GM18505 (cell line): ENCODE results near the gene BTBD16.

Source experiments
- ATAC-seq: cut with Tn5 transposase; IDR thresholded peaks from one replicate; pipeline ENCODE4 v1.9.1; 2021; ENCODE audit not compliant: unreplicated experiment
- POLR2A ChIP-seq: IDR thresholded peaks from 4 replicates; pipeline ENCODE4 v1.6.1; 2011; ENCODE audit warnings: borderline replicate concordance; ENCODE audit not compliant: insufficient read depth, insufficient read length; ENCODE audit errors: extremely low read depth

BTBD16 gene

GRCh38 chr10:122290833-122291532, 19.9 kb downstream of the BTBD16 start:
- no peak for ATAC-seq
- TF ChIP-seq POLR2A = no peak

- TF ChIP-seq POLR2A = no peak
Measured at GRCh38 chr10:122291739-122292138, 20.6 kb downstream of the BTBD16 start.

GRCh38 chr10:122292376-122292775, 21.3 kb downstream of the BTBD16 start:
- ATAC-seq = no peak
- TF ChIP-seq POLR2A = no peak

More at GRCh38 chr10:122291739-122292138, 20.6 kb downstream of the BTBD16 start:
- no peak for ATAC-seq

DNA sequence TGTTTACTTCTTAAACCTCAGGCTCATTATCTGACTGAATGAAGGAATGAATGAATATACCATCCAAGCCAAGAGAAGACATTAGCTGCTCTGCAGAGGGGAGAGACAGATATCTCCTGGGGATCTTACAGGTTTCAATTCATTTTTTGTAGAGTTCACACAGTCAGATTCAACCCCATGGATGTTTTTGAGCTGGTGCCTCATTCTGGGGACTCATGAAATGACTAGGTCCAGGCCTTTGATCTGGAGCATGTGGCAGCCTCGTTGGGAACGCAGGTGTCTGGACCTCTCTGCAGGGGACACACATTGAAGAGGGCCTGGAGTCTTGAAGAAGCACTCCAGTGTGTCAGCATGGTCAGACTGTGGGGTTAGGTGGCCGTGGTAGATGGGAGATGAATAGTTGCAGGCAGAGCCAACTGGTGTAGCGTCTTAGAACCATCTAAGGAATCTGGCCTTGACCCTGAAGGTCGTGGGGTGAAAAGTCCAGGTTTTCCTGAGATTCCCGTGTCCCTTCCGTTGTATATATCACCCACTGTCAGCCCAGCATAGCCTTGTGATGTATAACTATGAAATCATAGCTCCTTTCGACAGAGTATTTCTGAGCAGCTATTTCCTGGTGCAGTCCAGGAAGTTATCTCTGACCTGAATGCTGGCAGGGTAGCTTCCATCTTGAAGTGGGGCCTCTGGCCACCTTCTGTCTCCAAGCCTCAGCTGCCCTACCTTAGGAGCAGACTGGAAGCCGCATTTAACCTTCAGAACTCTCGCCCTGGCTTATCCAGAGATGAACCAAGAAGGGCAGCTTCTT, 22.3 kb downstream of the BTBD16 start:
- TF ChIP-seq POLR2A = no peak
- no peak for ATAC-seq

DNA sequence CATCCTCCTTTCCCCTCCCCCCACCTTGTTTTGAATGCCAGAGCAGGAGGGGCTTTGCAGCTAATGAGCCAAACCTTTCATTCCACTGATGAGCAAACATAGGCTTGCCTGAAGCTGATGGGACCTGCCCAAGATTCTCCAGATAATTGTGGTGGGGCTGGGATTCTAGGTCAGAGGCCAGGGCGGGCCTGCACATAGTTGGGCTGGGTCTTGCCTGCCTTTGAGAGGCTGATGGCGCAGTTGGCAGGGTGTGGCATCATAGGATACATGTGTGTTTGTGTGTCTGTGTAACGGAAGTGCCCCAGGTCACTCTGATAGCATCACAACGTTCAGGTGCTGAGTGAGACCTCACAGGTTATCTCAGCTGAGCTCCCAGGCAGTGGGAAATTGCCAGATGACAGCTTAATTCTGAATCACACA, 22.9 kb downstream of the BTBD16 start:
- ATAC-seq = no peak

DNA sequence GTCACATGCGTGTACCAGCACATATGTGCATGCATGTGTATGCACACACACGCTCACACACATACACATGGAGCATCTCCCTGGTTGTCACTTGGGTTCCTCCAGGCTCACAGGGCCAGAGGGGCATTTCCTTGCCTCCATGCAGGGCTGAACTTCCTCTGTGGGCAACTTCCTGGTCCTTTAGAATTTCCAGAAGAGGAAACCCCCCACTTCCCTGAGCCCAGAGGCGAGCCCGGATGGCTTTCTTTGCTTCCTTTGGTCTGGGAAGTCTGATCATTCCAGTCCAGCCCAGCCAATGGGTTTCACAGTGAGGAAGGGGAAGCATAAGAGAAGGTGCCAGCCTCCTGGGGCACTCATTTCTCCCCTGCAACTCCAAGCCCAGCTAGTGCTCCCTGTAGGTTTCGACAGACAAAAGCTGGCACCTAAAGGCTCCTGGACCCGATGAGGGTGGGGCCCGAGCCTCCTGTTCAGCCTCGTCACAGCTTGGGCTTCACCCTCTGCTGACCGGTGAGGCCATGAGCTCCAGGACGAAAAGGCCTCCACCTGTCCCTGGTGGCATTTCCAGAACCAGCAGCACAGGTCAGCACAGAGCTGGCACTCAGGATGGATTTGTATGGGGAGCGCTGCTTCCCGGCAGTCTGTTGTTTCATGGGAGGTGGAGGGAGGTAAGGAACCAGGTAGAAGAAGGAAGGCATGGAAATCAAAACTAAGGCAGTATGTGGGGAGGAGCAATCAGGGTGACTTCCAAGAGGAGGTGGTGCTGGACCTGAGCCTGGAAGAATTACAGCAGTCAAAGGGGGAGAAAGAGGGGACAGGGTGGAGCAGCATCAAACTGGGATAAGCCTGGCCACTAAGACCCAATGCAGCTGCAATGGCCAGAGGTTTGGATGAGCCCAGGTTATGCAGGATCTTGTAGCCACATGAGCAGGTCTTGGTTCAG, 23.7 kb downstream of the BTBD16 start:
- ATAC-seq = no peak
- no peak for TF ChIP-seq POLR2A

More for the DNA sequence above, 22.9 kb downstream of the BTBD16 start:
- TF ChIP-seq POLR2A = no peak

GRCh38 chr10:122295451-122295809, 24.3 kb downstream of the BTBD16 start:
- no peak for ATAC-seq
- TF ChIP-seq POLR2A = no peak

GRCh38 chr10:122296363-122297120, 25.4 kb downstream of the BTBD16 start:
- TF ChIP-seq POLR2A = no peak
- ATAC-seq = peak; percentile 72

DNA sequence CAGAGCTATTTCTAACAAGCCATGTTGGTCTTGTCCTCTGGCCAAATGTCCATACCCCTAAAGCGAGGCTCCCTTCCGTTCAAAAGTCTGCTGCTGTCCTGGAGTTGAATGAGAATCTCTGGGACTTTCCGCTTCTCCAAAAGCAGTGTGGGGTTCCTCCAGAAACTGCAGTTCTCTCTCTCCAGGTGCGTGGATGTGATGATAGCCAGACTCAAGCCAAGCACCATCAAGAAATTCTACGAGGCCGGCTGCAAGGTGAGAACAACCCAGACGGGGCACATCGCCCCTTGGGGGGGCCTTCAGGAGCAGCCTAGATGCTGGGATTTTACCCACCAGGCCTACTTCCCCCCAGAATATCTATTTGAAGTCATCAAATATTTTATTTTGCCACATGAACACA, 26.5 kb downstream of the BTBD16 start:
- TF ChIP-seq POLR2A = no peak
- no peak for ATAC-seq

DNA sequence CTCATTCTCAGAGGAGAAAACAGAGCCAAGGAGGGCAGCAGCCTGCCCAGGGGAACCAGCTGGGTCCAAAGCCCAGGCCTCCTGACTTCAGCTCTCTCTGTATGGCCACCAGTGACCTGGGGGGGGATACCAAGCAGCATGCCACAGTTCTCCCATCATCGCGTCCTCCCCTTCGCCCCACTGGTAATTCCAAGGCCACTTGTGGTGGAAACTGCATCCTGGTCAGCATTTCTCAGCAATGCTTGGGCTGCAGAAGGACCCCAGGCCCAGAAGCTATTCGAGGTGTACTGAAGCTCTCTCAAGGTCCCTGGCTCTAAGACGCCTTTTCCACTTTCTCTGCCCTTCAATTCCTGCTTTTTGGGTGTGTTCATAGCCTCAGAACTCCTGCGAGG, 27.1 kb downstream of the BTBD16 start:
- ATAC-seq = no peak
- TF ChIP-seq POLR2A = no peak

DNA sequence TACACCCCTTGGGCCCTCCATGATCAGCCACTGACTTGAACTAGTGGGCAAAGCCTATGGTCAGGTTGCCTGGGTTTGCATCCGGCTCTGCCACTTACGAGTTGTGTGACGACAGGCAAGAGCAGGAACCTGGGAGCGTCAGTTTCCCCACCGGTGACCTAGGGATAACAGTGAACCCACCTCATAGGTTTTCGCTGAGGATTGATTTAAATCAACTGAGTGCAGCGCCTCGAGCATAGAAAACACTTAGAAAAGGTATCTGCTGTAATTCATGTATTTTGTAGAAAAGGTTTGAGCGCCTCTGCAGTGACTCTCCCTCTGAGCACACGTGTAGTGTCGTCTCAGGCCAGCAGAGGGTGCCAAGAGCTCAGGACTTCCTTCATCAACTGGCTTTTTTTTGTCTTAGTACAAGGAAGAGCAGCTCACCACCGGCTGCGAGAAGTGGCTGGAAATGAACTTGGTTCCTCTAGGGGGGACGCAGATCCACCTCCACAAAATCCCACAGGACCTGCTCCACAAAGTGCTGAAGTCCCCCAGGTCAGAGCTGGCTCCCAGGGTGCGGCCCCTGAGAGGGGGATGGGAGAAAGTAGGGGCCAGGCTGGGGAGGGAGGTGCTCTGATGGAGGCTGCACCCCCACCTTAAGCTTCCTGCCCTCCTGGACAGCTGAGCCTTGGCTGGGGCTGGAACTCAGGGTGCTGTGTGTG, 27.7 kb downstream of the BTBD16 start:
- TF ChIP-seq POLR2A = no peak
- ATAC-seq = no peak

DNA sequence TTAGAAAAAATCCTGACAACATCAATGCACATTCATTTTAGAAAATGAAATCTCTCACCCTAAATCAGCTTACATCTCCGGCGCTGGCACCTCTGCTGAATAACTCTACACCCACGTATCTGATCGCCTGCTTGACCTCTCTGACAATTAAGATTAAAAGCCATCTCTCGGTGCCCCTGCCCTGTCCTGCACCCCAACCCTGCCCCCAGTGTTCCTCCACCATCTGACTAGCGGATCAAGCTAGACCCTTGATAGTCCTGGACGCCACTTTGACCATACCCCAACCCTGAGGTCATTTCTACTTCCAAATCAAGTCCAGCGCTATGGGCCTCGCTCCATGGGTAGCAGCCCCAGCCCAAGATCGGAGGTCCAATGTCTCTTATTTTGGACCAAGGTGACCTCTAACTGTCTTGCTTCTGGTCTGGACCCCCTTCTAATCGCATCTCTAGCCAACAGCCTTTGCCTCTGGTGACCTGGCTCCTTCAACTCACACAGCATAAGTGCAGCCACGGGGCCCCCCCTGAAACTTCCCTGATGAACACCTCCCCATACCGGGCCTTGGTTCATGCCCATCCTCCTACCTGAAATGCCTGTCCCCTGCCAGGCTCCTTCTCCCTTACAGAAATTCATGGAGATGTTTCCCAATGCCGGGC, 28.5 kb downstream of the BTBD16 start:
- ATAC-seq = no peak
- TF ChIP-seq POLR2A = no peak

GRCh38 chr10:122301055-122301810, 30.1 kb downstream of the BTBD16 start:
- TF ChIP-seq POLR2A = no peak
- ATAC-seq = no peak
